HUDEP-2 (cell line): ENCODE data around the gene SEC14L1.
"Not testable (repeated sequence)": the region's sequence is repeated elsewhere in the genome, so short reads cannot be mapped to it uniquely, and the experiment has no call there.

Experiments
- DNase-seq, 76 experiments: peaks; one replicate each; lab custom pipeline; 2025; ENCODE audit not compliant: unreplicated experiment in 76 of 76; lab: John Stamatoyannopoulos, UW

The SEC14L1 gene

GRCh38 chr17:77140166-77140877 is 447 bp upstream of the SEC14L1 start:
- peak in 75 of 76 experiments; percentile 43 to 99 (median 97) for DNase-seq

GRCh38 chr17:77141846-77142449 is 1.2 kb downstream of the SEC14L1 start:
- DNase-seq: no peak

- no peak for DNase-seq
Observed at GRCh38 chr17:77142689-77143088, 1.9 kb downstream of the SEC14L1 start.

- no peak for DNase-seq
Observed at GRCh38 chr17:77143306-77143705, 2.5 kb downstream of the SEC14L1 start.

GRCh38 chr17:77144227-77144626 is 3.5 kb downstream of the SEC14L1 start:
- no peak for DNase-seq

GRCh38 chr17:77145224-77145611 is 4.4 kb downstream of the SEC14L1 start:
- DNase-seq: no peak

GRCh38 chr17:77145612-77146245 is 5.0 kb downstream of the SEC14L1 start:
- DNase-seq: no peak

- DNase-seq: no peak
Observed at GRCh38 chr17:77146246-77146632, 5.5 kb downstream of the SEC14L1 start.

- no peak for DNase-seq
Observed at GRCh38 chr17:77146882-77147281, 6.1 kb downstream of the SEC14L1 start.

GRCh38 chr17:77147357-77147801 is 6.6 kb downstream of the SEC14L1 start:
- DNase-seq: no peak

- DNase-seq: no peak
Observed at GRCh38 chr17:77148077-77148939, 7.5 kb downstream of the SEC14L1 start.

GRCh38 chr17:77148940-77149510 is 8.3 kb downstream of the SEC14L1 start:
- no peak for DNase-seq

GRCh38 chr17:77150196-77150595 is 9.4 kb downstream of the SEC14L1 start:
- DNase-seq: no peak

- no peak for DNase-seq
Observed at GRCh38 chr17:77151186-77151585, 10.4 kb downstream of the SEC14L1 start.

- not testable (repeated sequence) for DNase-seq
Observed at GRCh38 chr17:77152056-77152455, 11.3 kb downstream of the SEC14L1 start.

- DNase-seq: no peak
Observed at GRCh38 chr17:77153472-77153871, 12.7 kb downstream of the SEC14L1 start.

GRCh38 chr17:77153999-77154586 is 13.3 kb downstream of the SEC14L1 start:
- DNase-seq: no peak

GRCh38 chr17:77155125-77155524 is 14.4 kb downstream of the SEC14L1 start:
- DNase-seq: no peak

GRCh38 chr17:77157766-77158165 is 17.0 kb downstream of the SEC14L1 start:
- not testable (repeated sequence) for DNase-seq
